BLaER1 treated with 17β-estradiol and CSF1 and Interleukin-3, amounts not matched to agents 10 nM and 100 nM (cell line): ENCODE results near the gene ARMS2.

Source experiments
- H3K27ac ChIP-seq, 11 experiments: shearing (Covaris generic); formaldehyde crosslinking; 2 replicates each; pipeline ENCODE4 v1.8.1; 2022
- H3K27me3 ChIP-seq, 11 experiments: shearing (Covaris generic); formaldehyde crosslinking; 2 replicates each; pipeline ENCODE4 v1.8.1; 2022
- H3K36me3 ChIP-seq, 11 experiments: shearing (Covaris generic); formaldehyde crosslinking; 2 replicates each; pipeline ENCODE4 v1.8.1; 2022
- H3K4me1 ChIP-seq, 10 experiments: shearing (Covaris generic); formaldehyde crosslinking; 2 replicates each; pipeline ENCODE4 v1.8.1; 2022
- H3K4me2 ChIP-seq, 11 experiments: shearing (Covaris generic); formaldehyde crosslinking; 2 replicates each; pipeline ENCODE4 v1.8.1; 2022
- H3K4me3 ChIP-seq, 10 experiments: shearing (Covaris generic); formaldehyde crosslinking; 2 replicates each; pipeline ENCODE4 v1.8.1; 2022
- H3K9ac ChIP-seq, 11 experiments: shearing (Covaris generic); formaldehyde crosslinking; 2 replicates each; pipeline ENCODE4 v1.8.1; 2022
- H3K9me3 ChIP-seq, 11 experiments: shearing (Covaris generic); formaldehyde crosslinking; replicated peaks in 1 of 11; 2 replicates each; pipeline ENCODE4 v1.8.1; 2022
- H4K20me1 ChIP-seq, 11 experiments: shearing (Covaris generic); formaldehyde crosslinking; 2 replicates each; pipeline ENCODE4 v1.8.1; 2022
- Cebpa-rat ChIP-seq, 11 experiments: shearing (Covaris generic); IDR thresholded peaks; 2 replicates each; pipeline ENCODE4 v1.8.1; 2022

The ARMS2 gene

DNA sequence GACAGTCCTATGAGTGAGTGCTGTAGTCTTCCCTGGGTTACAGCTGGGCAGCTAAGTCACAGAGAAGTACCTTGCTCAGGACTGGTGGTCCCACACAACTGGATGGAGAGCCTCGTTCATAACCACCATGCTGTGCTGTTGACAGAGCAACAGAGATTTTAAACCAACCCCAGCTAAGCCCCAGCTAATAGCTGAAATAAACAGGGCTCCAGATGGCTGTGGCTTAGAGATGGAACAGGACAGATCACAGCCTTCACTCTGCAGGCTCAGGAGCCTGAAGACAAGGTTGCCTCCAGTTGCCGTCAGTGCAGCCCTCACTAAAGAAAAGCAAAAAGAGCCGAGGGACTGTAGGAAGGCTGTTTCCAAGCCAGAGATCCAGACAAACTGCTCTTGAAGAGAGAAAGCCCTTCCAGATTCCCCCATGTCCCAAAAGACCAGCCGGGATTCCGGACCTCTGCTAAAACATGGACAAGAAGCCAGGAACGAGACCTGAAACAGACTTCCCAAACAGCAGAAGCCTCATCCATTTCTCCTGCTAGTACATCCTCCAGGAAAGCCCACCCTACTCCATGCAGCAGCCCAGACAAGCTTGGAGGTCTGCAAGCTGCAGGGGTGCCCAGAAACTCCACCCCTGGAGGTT is 11.1 kb downstream of the ARMS2 start:
- H4K20me1 ChIP-seq, result no peaks in the 10 kb centered on the region
- H3K4me2 ChIP-seq, result no peak overlapping the region
- no peaks in the 10 kb centered on the region for H3K36me3 ChIP-seq
- peaks cover 9 to 39% (median 15%) of the 10 kb centered on the region in 11 experiments; a peak in 21 of 22 replicates for H3K9me3 ChIP-seq
- peak overlapping the region in 1 of 11 experiments; percentile 31; a peak in 2 of 22 replicates for H3K27ac ChIP-seq
- H3K27me3 ChIP-seq, result no peaks in the 10 kb centered on the region
- no peak for TF ChIP-seq Cebpa-rat (IDR thresholded peaks at IDR 0.05)
- H3K9ac ChIP-seq, result no peak overlapping the region
- no peak overlapping the region for H3K4me3 ChIP-seq
- H3K4me1 ChIP-seq, result peaks cover 0 to 45% (median 36%) of the 10 kb centered on the region in 10 experiments; a peak in 15 of 20 replicates

DNA sequence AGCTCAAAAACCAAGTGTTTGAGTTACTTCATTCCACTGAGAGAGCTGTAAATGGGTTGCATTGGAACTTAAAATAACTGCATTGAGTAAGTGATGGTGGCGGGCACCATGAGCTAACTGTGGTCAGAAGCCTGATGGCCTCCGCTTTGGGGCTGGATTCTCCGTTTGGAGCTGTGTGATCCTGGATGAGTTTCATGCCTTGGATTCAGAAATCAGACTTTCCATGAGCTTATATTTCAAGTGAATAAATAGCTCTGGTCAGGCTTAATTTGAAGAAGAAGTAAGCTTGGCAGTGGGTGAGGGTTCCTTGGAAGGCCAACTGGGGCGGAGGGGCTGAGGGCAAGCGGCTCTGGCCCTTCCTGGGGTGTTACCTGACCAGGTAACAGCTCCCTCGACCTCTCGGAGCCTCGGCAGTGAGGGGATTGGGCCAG is 12.5 kb downstream of the ARMS2 start:
- Histone ChIP-seq H3K9ac (peak overlapping the region in 2 of 11 experiments; percentile 23 to 24; a peak in 1 of 22 replicates), H3K4me3 (no peak overlapping the region), H3K4me2 (peak overlapping the region in 6 of 11 experiments; percentile 33 to 66 (median 60); a peak in 12 of 22 replicates), H3K4me1 (peaks cover 0 to 58% (median 36%) of the 10 kb centered on the region in 10 experiments; a peak in 15 of 20 replicates), H3K9me3 (peaks cover 2 to 29% (median 4%) of the 10 kb centered on the region in 11 experiments; a peak in 14 of 22 replicates), H4K20me1 (no peaks in the 10 kb centered on the region), H3K36me3 (no peaks in the 10 kb centered on the region), H3K27me3 (no peaks in the 10 kb centered on the region), H3K27ac (peak overlapping the region in 8 of 11 experiments; percentile 44 to 87 (median 74); a peak in 16 of 22 replicates)
- TF ChIP-seq Cebpa-rat (IDR thresholded peaks at IDR 0.05), result no peak

DNA sequence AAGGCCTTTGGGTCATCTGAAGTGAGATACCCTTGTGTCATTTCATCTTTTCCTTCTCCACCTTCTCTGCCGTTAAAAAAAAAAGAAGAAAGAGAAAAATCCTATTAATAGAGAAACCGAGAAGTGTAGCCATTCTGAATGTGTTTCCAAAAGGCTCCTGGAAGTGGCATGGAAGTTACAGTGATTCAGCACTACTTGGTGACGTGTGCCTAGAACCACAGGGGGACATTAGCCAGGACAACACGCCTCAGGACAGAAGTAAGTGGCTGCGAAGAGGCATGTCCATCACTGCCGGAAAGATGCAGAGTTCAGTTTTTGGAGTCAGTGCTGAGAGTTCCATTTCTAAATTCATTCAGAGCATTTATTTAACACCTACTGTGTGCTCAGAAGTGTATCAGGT is 13.2 kb downstream of the ARMS2 start:
- no peak for TF ChIP-seq Cebpa-rat (IDR thresholded peaks at IDR 0.05)
- Histone ChIP-seq H3K9ac (peak overlapping the region in 1 of 11 experiments; percentile 65; a peak in 2 of 22 replicates), H4K20me1 (no peaks in the 10 kb centered on the region), H3K4me1 (peaks cover 0 to 63% (median 36%) of the 10 kb centered on the region in 10 experiments; a peak in 15 of 20 replicates), H3K4me2 (peak overlapping the region in 6 of 11 experiments; percentile 33 to 66 (median 61); a peak in 10 of 22 replicates), H3K9me3 (peaks cover 0 to 22% (median 0%) of the 10 kb centered on the region in 11 experiments; a peak in 4 of 22 replicates), H3K4me3 (no peak overlapping the region), H3K36me3 (no peaks in the 10 kb centered on the region), H3K27me3 (no peaks in the 10 kb centered on the region), H3K27ac (peak overlapping the region in 9 of 11 experiments; percentile 44 to 87 (median 71); a peak in 16 of 22 replicates)

DNA sequence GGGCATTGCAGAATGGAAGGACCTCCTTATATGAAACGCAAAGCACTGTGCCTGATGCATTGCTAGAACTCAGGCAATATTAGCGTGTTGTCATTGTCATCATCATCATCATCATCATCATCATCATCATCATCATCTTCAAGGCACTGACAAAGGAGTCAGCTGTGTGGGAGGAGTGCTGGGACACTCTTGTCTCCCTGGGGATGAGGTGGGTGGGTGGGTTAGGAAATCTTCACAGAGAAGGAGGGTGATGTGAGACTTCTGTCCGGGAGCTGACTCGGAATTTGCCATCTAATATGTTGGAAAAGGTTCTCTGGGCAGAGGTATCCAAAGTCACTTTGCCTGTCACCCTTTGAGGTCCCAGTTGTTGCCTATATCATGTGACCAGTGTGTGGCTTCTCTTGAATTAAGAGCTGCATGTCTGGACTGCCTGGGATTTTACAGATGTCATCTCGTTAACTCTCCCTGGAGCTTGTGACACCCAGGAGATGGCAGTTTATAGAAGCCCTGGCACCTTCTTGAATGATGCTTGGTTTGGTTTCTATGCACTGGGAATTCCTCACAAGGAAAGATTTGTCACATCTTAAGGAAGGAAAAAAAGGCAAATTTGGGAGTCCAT is 14.0 kb downstream of the ARMS2 start:
- Histone ChIP-seq H3K4me3 (no peak overlapping the region), H3K9me3 (peaks cover 0 to 18% (median 0%) of the 10 kb centered on the region in 11 experiments; a peak in 3 of 22 replicates), H4K20me1 (no peaks in the 10 kb centered on the region), H3K9ac (peak overlapping the region in 7 of 11 experiments; percentile 12 to 68 (median 55); a peak in 10 of 22 replicates), H3K4me2 (peak overlapping the region in 8 of 11 experiments; percentile 38 to 66 (median 61); a peak in 13 of 22 replicates), H3K4me1 (peaks cover 0 to 70% (median 41%) of the 10 kb centered on the region in 10 experiments; a peak in 16 of 20 replicates), H3K27me3 (no peaks in the 10 kb centered on the region), H3K36me3 (no peaks in the 10 kb centered on the region), H3K27ac (peak overlapping the region in 10 of 11 experiments; percentile 45 to 87 (median 71); a peak in 19 of 22 replicates)
- no peak for TF ChIP-seq Cebpa-rat (IDR thresholded peaks at IDR 0.05)

DNA sequence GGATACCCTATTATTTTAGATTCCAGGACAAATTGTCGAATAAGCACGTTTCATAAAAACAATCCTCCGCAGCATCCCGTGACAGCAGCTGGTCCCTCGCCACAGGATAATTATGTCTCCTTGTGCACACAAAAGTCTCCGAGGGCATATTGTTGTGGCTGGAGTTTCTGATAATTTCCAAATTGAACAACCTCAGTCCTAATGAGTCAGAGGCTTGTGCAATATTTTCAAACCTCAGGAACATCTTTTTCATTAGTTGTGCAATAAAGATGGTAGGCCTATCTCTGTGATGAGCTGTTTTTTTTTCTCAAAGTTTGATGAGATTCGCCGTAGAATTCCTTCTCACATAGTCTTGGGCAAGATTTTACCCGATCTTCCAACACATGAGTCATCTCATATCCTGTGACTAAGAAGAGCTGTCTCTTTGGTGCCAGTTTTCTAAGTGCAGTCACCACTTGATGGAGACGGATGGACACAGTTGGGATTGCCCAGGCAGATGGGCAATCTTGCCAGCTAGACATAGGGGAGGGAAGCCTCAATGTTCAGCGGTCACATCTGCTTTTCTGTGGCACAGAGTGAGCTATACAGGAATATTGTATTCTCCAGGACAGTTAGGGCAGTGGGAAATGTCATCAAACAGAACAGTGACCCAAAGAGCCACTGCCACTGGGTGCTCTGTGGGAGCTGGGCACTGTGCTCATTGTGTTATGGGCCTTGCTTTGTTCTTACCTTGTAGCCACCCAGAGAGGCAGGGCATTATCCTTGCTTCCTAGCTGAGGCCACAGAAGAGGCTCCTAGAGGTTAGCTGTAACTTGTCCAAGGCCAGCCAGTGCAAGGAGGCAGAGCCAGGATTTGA is 14.7 kb downstream of the ARMS2 start:
- no peaks in the 10 kb centered on the region for H3K27me3 ChIP-seq
- no peaks in the 10 kb centered on the region for H3K36me3 ChIP-seq
- peaks cover 0 to 18% (median 0%) of the 10 kb centered on the region in 11 experiments; a peak in 3 of 22 replicates for H3K9me3 ChIP-seq
- no peak overlapping the region for H3K4me3 ChIP-seq
- peaks cover 7 to 77% (median 48%) of the 10 kb centered on the region in 10 experiments for H3K4me1 ChIP-seq
- peak; percentile 29 to 98 (median 81); a peak in 18 of 22 replicates for TF ChIP-seq Cebpa-rat (IDR thresholded peaks at IDR 0.05)
- H3K4me2 ChIP-seq, result peak overlapping the region in 9 of 11 experiments; percentile 32 to 66 (median 61); a peak in 15 of 22 replicates
- no peaks in the 10 kb centered on the region for H4K20me1 ChIP-seq
- H3K9ac ChIP-seq, result peak overlapping the region in 9 of 11 experiments; percentile 12 to 68 (median 50); a peak in 11 of 22 replicates
- H3K27ac ChIP-seq, result peak overlapping the region in 10 of 11 experiments; percentile 67 to 87 (median 76); a peak in 20 of 22 replicates

DNA sequence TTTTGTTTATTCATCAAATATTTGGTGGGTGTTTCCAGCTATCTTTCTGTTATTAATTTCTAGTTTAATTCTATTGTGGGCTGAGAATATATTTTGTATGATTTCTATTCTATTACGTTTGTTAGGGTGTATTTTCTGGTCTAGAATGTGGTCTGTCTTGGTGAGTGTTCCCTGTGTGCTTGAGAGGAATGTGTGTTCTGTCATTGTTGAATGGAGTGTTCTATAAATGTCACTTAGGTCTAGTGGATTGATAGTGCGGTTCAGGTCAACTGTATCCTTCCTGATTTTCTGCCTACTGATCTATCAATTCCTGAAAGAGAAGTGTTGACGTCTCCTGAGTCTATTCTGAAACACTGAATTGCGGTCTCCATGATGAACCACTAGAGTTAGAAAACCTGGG is 15.4 kb downstream of the ARMS2 start:
- H3K36me3 ChIP-seq, result no peaks in the 10 kb centered on the region
- TF ChIP-seq Cebpa-rat (IDR thresholded peaks at IDR 0.05), result no peak
- peak overlapping the region in 4 of 11 experiments; percentile 15 to 61 (median 58); a peak in 6 of 22 replicates for H3K9ac ChIP-seq
- no peak overlapping the region for H3K4me3 ChIP-seq
- peak overlapping the region in 8 of 11 experiments; percentile 38 to 66 (median 61); a peak in 14 of 22 replicates for H3K4me2 ChIP-seq
- H3K9me3 ChIP-seq, result peaks cover 0 to 18% (median 0%) of the 10 kb centered on the region in 11 experiments; a peak in 3 of 22 replicates
- H3K27ac ChIP-seq, result peak overlapping the region in 10 of 11 experiments; percentile 63 to 87 (median 74); a peak in 20 of 22 replicates
- H3K27me3 ChIP-seq, result no peaks in the 10 kb centered on the region
- peaks cover 14 to 84% (median 55%) of the 10 kb centered on the region in 10 experiments for H3K4me1 ChIP-seq
- no peaks in the 10 kb centered on the region for H4K20me1 ChIP-seq

DNA sequence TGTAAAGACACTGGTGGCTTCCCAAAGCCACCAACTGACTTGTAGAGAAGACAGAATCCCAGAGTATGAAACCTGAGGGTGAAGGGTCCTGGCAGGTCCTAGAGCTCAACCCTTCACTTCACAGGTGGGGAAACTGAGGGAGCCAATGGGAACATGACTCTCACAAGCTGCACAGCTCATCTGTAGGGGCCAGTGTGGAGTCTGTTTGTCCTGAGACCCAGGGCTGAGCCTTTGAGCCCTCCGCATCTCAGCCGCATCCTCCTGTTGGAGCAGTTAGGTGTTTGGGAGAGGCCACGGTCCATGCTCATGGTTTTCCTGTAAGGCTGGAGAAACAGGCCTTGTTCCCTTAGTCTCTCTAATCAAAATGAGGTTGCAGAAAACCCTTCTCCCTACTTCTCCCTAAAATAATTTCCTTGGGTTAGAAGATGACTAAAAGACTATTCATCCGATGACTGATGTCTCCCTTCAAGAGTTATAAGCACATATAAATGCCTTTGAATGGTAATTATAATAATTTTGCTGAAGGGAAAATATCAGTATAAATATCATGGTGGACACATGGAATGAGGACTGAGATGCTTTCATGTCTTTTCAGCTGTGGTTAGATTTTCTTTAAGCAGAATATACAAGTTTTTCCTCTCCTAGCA is 17.2 kb downstream of the ARMS2 start:
- Histone ChIP-seq H3K27ac (peak overlapping the region in 2 of 11 experiments; percentile 16 to 74; a peak in 4 of 22 replicates), H3K4me3 (no peak overlapping the region), H4K20me1 (no peaks in the 10 kb centered on the region), H3K9me3 (peaks cover 0 to 18% (median 0%) of the 10 kb centered on the region in 11 experiments; a peak in 3 of 22 replicates), H3K36me3 (no peaks in the 10 kb centered on the region), H3K4me2 (peak overlapping the region in 2 of 11 experiments; percentile 20 to 61; a peak in 4 of 22 replicates), H3K4me1 (peaks cover 32 to 96% (median 72%) of the 10 kb centered on the region in 10 experiments), H3K27me3 (no peaks in the 10 kb centered on the region), H3K9ac (no peak overlapping the region)
- TF ChIP-seq Cebpa-rat (IDR thresholded peaks at IDR 0.05), result no peak
